Right atrium auricular region (tissue), 2 donors: ENCODE results near the gene C22orf15. TPM values are rescaled to one million over a fixed set of nuclear protein-coding genes. Genes with fewer than 3 reads are reported as not detected.

ENCODE experiments used
- DNase-seq: peaks from one replicate; pipeline ENCODE4 v3.0.0-alpha.2; 2019; ENCODE audit warnings: low spot score
- H3K27ac ChIP-seq, 2 donors: fragments of 200-600 bp; sonication (generic); 1 replicate in 1 of 2; 2 replicates in 1 of 2; pipeline ENCODE4 v1.5.1; 2016 to 2019
- H3K27me3 ChIP-seq, 2 donors: fragments of 200-600 bp; sonication (generic); one replicate each; pipeline versions ENCODE4 v1.5.1 to v1.6.0; 2017 to 2019
- H3K36me3 ChIP-seq: fragments of 200-600 bp; sonication (generic); one replicate; pipeline ENCODE4 v1.5.1; 2016
- H3K4me1 ChIP-seq, 2 donors: fragments of 200-600 bp; sonication (generic); one replicate each; pipeline versions ENCODE4 v1.5.1 to v1.6.0; 2017 to 2019
- H3K4me3 ChIP-seq, 2 donors: fragments of 200-600 bp; sonication (generic); 1 replicate in 1 of 2; 2 replicates in 1 of 2; pipeline ENCODE4 v1.5.1; 2017 to 2019; ENCODE audit warnings: mild to moderate bottlenecking in 1 of 2, moderate library complexity in 1 of 2
- H3K9me3 ChIP-seq, 2 donors: fragments of 200-600 bp; sonication (generic); one replicate each; pipeline ENCODE4 v1.5.1; 2019
- total RNA-seq, 2 donors: library from RNA; depleted of rRNA; stranded (reverse); fragments of >200 nt; gene quantifications; one replicate each; pipeline ENCODE4 v1.1.0, GENCODE V29; 2016
- TF ChIP-seq, protein P1 (sequence below), 2 donors: fragments of 200-600 bp; sonication (generic); IDR thresholded peaks; one replicate each; pipeline ENCODE4 v1.5.1; 2019; ENCODE audit warnings: antibody characterized with exemption in 2 of 2

Gene C22orf15
- total RNA-seq, 2 donors from 2014 or later: not detected

- no peaks in the 10 kb centered on the region for H3K27me3 ChIP-seq
- H3K36me3 ChIP-seq: no peaks in the 10 kb centered on the region
- DNase-seq: no peak
- H3K9me3 ChIP-seq: no peaks in the 10 kb centered on the region
- TF ChIP-seq, protein P1, sequence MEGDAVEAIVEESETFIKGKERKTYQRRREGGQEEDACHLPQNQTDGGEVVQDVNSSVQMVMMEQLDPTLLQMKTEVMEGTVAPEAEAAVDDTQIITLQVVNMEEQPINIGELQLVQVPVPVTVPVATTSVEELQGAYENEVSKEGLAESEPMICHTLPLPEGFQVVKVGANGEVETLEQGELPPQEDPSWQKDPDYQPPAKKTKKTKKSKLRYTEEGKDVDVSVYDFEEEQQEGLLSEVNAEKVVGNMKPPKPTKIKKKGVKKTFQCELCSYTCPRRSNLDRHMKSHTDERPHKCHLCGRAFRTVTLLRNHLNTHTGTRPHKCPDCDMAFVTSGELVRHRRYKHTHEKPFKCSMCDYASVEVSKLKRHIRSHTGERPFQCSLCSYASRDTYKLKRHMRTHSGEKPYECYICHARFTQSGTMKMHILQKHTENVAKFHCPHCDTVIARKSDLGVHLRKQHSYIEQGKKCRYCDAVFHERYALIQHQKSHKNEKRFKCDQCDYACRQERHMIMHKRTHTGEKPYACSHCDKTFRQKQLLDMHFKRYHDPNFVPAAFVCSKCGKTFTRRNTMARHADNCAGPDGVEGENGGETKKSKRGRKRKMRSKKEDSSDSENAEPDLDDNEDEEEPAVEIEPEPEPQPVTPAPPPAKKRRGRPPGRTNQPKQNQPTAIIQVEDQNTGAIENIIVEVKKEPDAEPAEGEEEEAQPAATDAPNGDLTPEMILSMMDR (IDR thresholded peaks at IDR 0.05): no peak
- H3K4me3 ChIP-seq: no peak overlapping the region
- H3K4me1 ChIP-seq: peaks cover 0 to 19% of the 10 kb centered on the region in 2 donors
- H3K27ac ChIP-seq: no peak overlapping the region
Measured at GRCh38 chr22:23752090-23752691, 10.6 kb upstream of the C22orf15 start.

GRCh38 chr22:23752750-23753149 lies 10.0 kb upstream of the C22orf15 start:
- TF ChIP-seq, protein P1 (IDR thresholded peaks at IDR 0.05): no peak
- Histone ChIP-seq H3K27ac (no peak overlapping the region), H3K36me3 (no peaks in the 10 kb centered on the region), H3K27me3 (no peaks in the 10 kb centered on the region), H3K9me3 (no peaks in the 10 kb centered on the region), H3K4me3 (no peak overlapping the region), H3K4me1 (peaks cover 0 to 19% of the 10 kb centered on the region in 2 donors)
- DNase-seq: no peak

DNA sequence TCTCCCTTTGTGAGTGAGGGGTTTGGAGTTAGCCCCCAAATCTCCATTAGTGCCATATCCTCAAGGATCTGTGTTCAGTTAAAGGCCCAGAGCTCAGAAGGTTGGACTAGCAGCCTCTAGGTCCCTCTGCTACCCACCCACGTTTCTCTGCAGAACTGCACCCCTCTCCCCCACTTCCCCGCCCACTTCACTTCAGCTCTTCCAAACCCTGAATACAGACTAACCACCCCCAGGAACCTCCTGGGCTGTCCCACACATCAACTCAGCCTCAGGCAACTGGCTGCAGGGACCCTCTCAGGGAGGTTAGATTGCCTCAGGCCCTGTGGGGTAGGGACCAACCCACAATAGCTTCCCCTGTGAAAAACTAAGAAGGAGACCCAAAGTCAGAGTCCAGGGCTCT lies 9.4 kb upstream of the C22orf15 start:
- TF ChIP-seq, protein P1 (IDR thresholded peaks at IDR 0.05): no peak
- no peak for DNase-seq
- Histone ChIP-seq H3K36me3 (no peaks in the 10 kb centered on the region), H3K4me1 (peaks cover 0 to 19% of the 10 kb centered on the region in 2 donors), H3K9me3 (no peaks in the 10 kb centered on the region), H3K27ac (no peak overlapping the region), H3K27me3 (no peaks in the 10 kb centered on the region), H3K4me3 (no peak overlapping the region)

DNA sequence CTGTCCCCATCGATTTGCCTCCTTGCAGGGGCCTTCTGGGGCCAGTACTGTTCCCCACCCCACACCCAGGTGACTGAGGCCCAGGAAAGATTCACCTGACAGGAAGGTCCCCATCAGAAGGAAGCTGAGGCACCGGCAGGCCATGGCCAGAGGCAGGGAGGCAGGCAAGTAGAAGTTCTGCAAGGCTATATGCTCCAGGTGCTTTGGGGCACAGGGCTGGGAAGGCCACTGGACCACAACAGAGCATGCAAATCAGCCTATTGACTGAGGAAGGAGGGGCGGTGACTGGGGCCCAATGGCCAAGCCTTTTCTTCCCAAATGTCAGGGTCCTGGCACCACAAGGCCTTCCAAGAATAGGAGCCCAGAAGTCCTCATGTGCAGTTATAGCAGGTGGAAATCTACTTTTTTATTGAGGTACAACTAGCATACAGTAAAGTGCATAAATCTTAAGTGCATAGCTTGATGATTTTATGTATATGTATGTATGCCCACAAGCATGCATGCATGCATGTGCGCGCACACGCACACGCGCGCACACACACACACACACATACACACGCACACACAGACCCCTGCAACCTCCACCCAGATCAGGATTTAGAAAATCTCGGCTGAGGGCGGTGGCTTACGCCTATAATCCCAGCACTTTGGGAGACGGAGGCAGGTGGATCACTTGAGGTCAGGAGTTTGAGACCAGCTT lies 8.4 kb upstream of the C22orf15 start, which contains the start of gene VPREB3:
VPREB3 (minus strand) TSS at position 206 of the 700 bp plus-strand sequence; CDS start at position 144, 62 bp downstream.
- TF ChIP-seq, protein P1 (IDR thresholded peaks at IDR 0.05): no peak
- Histone ChIP-seq H3K4me3 (no peak within 1 kb of the TSS), H3K27me3 (no peaks in the 10 kb centered on the region), H3K36me3 (no peaks in the 10 kb centered on the region), H3K27ac (no peak within 1 kb of the TSS), H3K9me3 (no peaks in the 10 kb centered on the region), H3K4me1 (peaks cover 0 to 19% of the 10 kb centered on the region in 2 donors)
- no peak for DNase-seq

DNA sequence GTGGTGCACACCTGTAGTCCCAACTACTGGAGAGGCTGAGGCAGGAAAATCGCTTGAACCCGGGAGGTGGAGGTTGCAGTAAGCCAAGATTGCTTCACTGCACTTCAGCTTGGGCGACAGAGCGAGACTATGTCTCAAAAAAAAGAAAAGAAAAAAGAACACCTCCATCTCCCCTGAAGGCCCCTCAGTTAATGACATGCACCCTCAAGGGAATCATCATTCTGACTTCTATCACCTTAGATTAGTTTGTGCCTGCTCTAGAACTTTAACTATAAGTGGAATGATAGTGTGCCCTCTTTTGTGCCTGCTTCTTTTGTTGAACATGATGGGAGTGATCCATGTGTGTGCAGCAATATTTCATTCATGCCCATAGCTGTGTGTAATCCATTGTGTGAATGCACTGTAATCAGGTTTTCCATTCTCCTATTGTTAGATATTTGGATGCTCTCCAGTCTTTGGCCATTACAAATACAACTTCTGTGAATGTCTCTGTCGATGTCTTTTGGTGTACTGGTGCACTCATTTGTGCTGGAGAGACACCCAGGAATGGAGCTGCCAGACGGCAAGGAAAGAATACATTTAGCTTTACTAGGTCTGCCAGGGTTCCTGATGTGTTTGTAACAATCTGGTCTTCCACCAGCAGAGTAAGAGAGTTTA lies 7.7 kb upstream of the C22orf15 start:
- TF ChIP-seq, protein P1 (IDR thresholded peaks at IDR 0.05): no peak
- H3K27ac ChIP-seq: no peak overlapping the region

More for the DNA sequence above, 7.7 kb upstream of the C22orf15 start:
- no peak for DNase-seq
- no peaks in the 10 kb centered on the region for H3K27me3 ChIP-seq
- H3K36me3 ChIP-seq: no peaks in the 10 kb centered on the region
- peaks cover 0 to 12% of the 10 kb centered on the region in 2 donors for H3K4me1 ChIP-seq
- no peaks in the 10 kb centered on the region for H3K9me3 ChIP-seq
- no peak overlapping the region for H3K4me3 ChIP-seq
